Measurements from ENCODE around the gene ARFRP1. TPM values are rescaled to one million over a fixed set of nuclear protein-coding genes. Genes with fewer than 3 reads are reported as not detected.

ARFRP1 gene
- total RNA-seq, 1 donor from 2014 or later: 39.8 TPM

- peaks cover 5% of the 10 kb centered on the region for H3K36me3 Mint-ChIP-seq (ENCODE audit: low read depth)
- no peak for TF ChIP-seq CTCF (IDR thresholded peaks at IDR 0.05)
- no peak overlapping the region for H3K4me3 Mint-ChIP-seq (ENCODE audit: unreplicated experiment)
- H3K9me3 Mint-ChIP-seq (ENCODE audit: low read depth): no peaks in the 10 kb centered on the region
- no peaks in the 10 kb centered on the region for H3K27me3 Mint-ChIP-seq (ENCODE audit: low read depth)
- peaks cover 31% of the 10 kb centered on the region for H3K4me1 Mint-ChIP-seq (ENCODE audit: low read depth)
- no peak for DNase-seq (ENCODE audit: low spot score)
- no peak overlapping the region for H3K27ac Mint-ChIP-seq (ENCODE audit: unreplicated experiment)
These were observed 12.1 kb downstream of the ARFRP1 start for GRCh38 chr20:63695424-63696305.

- H3K27me3 Mint-ChIP-seq (ENCODE audit: low read depth): no peaks in the 10 kb centered on the region
- DNase-seq (ENCODE audit: low spot score): peak; percentile 88
- H3K27ac Mint-ChIP-seq (ENCODE audit: unreplicated experiment): no peak overlapping the region
- H3K4me3 Mint-ChIP-seq (ENCODE audit: unreplicated experiment): no peak overlapping the region
- H3K4me1 Mint-ChIP-seq (ENCODE audit: low read depth): peaks cover 27% of the 10 kb centered on the region
- TF ChIP-seq CTCF (IDR thresholded peaks at IDR 0.05): no peak
- no peaks in the 10 kb centered on the region for H3K9me3 Mint-ChIP-seq (ENCODE audit: low read depth)
- peaks cover 5% of the 10 kb centered on the region for H3K36me3 Mint-ChIP-seq (ENCODE audit: low read depth)
These were observed 13.0 kb downstream of the ARFRP1 start for GRCh38 chr20:63694584-63695423.

DNA sequence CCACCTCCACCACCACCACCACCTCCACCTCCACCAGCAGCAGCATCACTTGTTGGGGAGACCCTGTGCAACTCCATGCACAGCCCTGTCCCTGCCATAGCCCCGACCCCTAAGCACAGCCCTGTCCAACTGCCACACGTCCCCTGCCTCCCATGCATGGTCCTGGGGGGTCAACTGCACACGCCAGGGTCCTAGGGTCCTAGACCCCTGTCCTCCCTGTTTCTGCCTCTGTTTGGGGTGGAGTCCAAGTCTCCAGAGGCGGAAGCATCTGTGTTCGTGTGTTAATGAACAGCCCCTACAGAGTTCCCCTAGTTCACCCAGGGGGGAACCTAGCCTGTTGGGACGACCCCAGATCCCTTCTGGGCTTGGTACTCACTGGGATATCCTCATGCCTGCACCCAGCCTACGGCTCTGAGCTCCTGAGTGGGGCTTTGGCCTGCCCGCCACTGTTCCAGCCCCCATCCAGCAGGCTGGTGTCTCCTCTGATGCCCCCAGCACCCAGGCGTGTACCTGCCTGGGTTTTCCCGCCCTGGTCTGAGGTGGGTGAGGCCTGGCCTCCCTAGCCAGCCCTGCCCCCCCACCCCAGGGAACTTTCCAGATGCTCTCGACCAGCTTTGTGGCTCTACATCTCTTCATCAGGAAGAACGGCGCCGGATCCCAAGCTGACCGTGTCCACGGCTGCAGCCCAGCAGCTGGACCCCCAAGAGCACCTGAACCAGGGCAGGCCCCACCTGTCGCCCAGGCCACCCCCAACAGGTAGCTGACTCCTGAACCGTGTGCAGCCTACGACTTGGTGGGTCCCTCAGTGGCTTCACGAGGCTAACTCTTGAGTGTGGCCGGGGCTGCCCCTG is 13.8 kb downstream of the ARFRP1 start:
- no peak for TF ChIP-seq CTCF (IDR thresholded peaks at IDR 0.05)
- Mint-ChIP-seq H3K36me3 (ENCODE audit: low read depth) (peaks cover 5% of the 10 kb centered on the region), H3K4me1 (ENCODE audit: low read depth) (peaks cover 18% of the 10 kb centered on the region), H3K4me3 (ENCODE audit: unreplicated experiment) (no peak overlapping the region), H3K27ac (ENCODE audit: unreplicated experiment) (peak overlapping the region; percentile 74), H3K9me3 (ENCODE audit: low read depth) (no peaks in the 10 kb centered on the region), H3K27me3 (ENCODE audit: low read depth) (no peaks in the 10 kb centered on the region)
- no peak for DNase-seq (ENCODE audit: low spot score)

GRCh38 chr20:63693083-63693732 is 14.6 kb downstream of the ARFRP1 start:
- Mint-ChIP-seq H3K27me3 (ENCODE audit: low read depth) (no peaks in the 10 kb centered on the region), H3K4me3 (ENCODE audit: unreplicated experiment) (no peak overlapping the region), H3K4me1 (ENCODE audit: low read depth) (peaks cover 13% of the 10 kb centered on the region), H3K27ac (ENCODE audit: unreplicated experiment) (no peak overlapping the region), H3K9me3 (ENCODE audit: low read depth) (no peaks in the 10 kb centered on the region), H3K36me3 (ENCODE audit: low read depth) (peaks cover 5% of the 10 kb centered on the region)
- TF ChIP-seq CTCF (IDR thresholded peaks at IDR 0.05): no peak
- DNase-seq (ENCODE audit: low spot score): no peak

Measured in chondrocyte (in vitro differentiated cells).